Astrocyte (in vitro differentiated cells and primary cell): ENCODE data around the gene XPNPEP1. TPM values are rescaled to one million over a fixed set of nuclear protein-coding genes. Genes with fewer than 3 reads are reported as not detected.

ENCODE experiments used
- DNase-seq: peaks from one replicate; pipeline ENCODE4 v3.0.0-alpha.2; 2010; ENCODE audit warnings: low read depth
- FAIRE-seq: peaks from 2 replicates; lab custom pipeline; 2011; peaks lifted over from hg19 to GRCh38; lab: Jason Lieb, UNC
- H2AFZ ChIP-seq: 2 replicates; pipeline ENCODE4 v1.6.0; 2012; ENCODE audit warnings: low read depth, low read length, inconsistent platforms
- H3K27ac ChIP-seq: 2 replicates; pipeline ENCODE4 v1.5.1; 2011; ENCODE audit warnings: low read depth, low read length, inconsistent platforms
- H3K27me3 ChIP-seq: 2 replicates; pipeline ENCODE4 v1.6.0; 2011; ENCODE audit warnings: low read length, inconsistent platforms; ENCODE audit not compliant: insufficient read depth
- H3K36me3 ChIP-seq: 2 replicates; pipeline ENCODE4 v1.5.1; 2011; ENCODE audit warnings: low read length, inconsistent platforms; ENCODE audit not compliant: insufficient read depth
- H3K4me1 ChIP-seq: 2 replicates; pipeline ENCODE4 v1.5.1; 2011; ENCODE audit warnings: low read length, inconsistent platforms; ENCODE audit not compliant: insufficient read depth
- H3K4me2 ChIP-seq: 2 replicates; pipeline ENCODE4 v1.6.0; 2012; ENCODE audit warnings: low read length, inconsistent platforms
- H3K4me3 ChIP-seq: 2 replicates; pipeline ENCODE4 v1.5.1; 2011; ENCODE audit warnings: low read depth, mild to moderate bottlenecking, low read length, inconsistent platforms; ENCODE audit not compliant: insufficient read depth
- H3K79me2 ChIP-seq: 2 replicates; pipeline ENCODE4 v1.6.0; 2012; ENCODE audit warnings: mild to moderate bottlenecking, low read length, inconsistent platforms; ENCODE audit not compliant: insufficient read depth
- H3K9ac ChIP-seq: 2 replicates; pipeline ENCODE4 v1.6.0; 2012; ENCODE audit warnings: mild to moderate bottlenecking, low read length, inconsistent platforms
- H3K9me3 ChIP-seq: 2 replicates; pipeline ENCODE4 v1.5.1; 2012; ENCODE audit warnings: low read depth, mild to moderate bottlenecking, low read length, inconsistent platforms; ENCODE audit not compliant: insufficient read depth
- H4K20me1 ChIP-seq: 2 replicates; pipeline ENCODE4 v1.6.0; 2012; ENCODE audit warnings: low read length, inconsistent platforms; ENCODE audit not compliant: insufficient read depth
- H3K27ac Mint-ChIP-seq: one replicate; pipeline ENCODE4 v1.8.0; 2021; ENCODE audit warnings: mild to moderate bottlenecking, mixed read lengths; ENCODE audit not compliant: unreplicated experiment
- H3K27me3 Mint-ChIP-seq: one replicate; pipeline ENCODE4 v1.8.0; 2021; ENCODE audit warnings: low read depth, mixed read lengths; ENCODE audit not compliant: unreplicated experiment
- H3K36me3 Mint-ChIP-seq: one replicate; pipeline ENCODE4 v1.8.0; 2021; ENCODE audit warnings: low read depth, mixed read lengths; ENCODE audit not compliant: unreplicated experiment
- H3K4me1 Mint-ChIP-seq: one replicate; pipeline ENCODE4 v1.8.0; 2021; ENCODE audit warnings: low read depth, mixed read lengths; ENCODE audit not compliant: unreplicated experiment
- H3K4me3 Mint-ChIP-seq: one replicate; pipeline ENCODE4 v1.8.0; 2021; ENCODE audit warnings: mild to moderate bottlenecking, moderate library complexity, mixed read lengths; ENCODE audit not compliant: unreplicated experiment
- H3K9me3 Mint-ChIP-seq: one replicate; pipeline ENCODE4 v1.8.0; 2021; ENCODE audit warnings: mild to moderate bottlenecking, mixed read lengths; ENCODE audit not compliant: unreplicated experiment
- EZH2 ChIP-seq: IDR thresholded peaks from 2 replicates; pipeline ENCODE4 v1.6.1; 2012; ENCODE audit warnings: mild to moderate bottlenecking, low read length, inconsistent platforms; ENCODE audit not compliant: insufficient read depth
- total RNA-seq: library from RNA; stranded (reverse); gene quantifications from 2 replicates; pipeline ENCODE4 v1.2.1, GENCODE V29; 2021
- TF ChIP-seq, protein P1 (sequence below): IDR thresholded peaks from 2 replicates; pipeline ENCODE4 v1.5.1; 2011; ENCODE audit warnings: low read depth, mild to moderate bottlenecking, inconsistent platforms, low read length, moderate library complexity; ENCODE audit not compliant: insufficient read depth

The XPNPEP1 gene
- total RNA-seq, 1 donor from 2014 or later = 100 TPM

DNA sequence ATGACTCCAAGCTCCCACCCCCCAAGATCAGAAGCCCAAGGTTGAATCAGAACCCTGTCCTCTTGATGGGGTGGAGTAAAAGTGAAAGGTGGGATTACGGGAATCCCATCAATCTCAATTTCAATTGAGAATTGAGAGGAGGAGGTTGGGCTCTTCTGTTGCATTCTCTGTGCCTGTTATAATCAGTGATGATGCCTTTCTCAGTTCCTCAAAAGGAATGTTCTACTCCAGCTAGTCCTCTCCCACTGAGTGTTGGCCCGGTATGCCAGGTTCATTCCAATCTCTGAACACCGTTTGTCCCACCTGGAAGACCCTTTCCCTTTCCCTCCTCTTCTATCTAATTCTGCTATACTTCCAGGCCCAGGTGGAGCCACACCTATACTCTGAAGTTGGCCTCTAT is 17.2 kb upstream of the XPNPEP1 start:
- H2AFZ ChIP-seq = no peak overlapping the region
- no peak for FAIRE-seq
- Mint-ChIP-seq H3K36me3 (peaks cover 4% of the 10 kb centered on the region), H3K27ac (no peak overlapping the region), H3K9me3 (no peaks in the 10 kb centered on the region), H3K4me3 (no peak overlapping the region), H3K4me1 (peaks cover 4% of the 10 kb centered on the region), H3K27me3 (peaks cover 6% of the 10 kb centered on the region)
- DNase-seq = no peak
- TF ChIP-seq, protein P1, sequence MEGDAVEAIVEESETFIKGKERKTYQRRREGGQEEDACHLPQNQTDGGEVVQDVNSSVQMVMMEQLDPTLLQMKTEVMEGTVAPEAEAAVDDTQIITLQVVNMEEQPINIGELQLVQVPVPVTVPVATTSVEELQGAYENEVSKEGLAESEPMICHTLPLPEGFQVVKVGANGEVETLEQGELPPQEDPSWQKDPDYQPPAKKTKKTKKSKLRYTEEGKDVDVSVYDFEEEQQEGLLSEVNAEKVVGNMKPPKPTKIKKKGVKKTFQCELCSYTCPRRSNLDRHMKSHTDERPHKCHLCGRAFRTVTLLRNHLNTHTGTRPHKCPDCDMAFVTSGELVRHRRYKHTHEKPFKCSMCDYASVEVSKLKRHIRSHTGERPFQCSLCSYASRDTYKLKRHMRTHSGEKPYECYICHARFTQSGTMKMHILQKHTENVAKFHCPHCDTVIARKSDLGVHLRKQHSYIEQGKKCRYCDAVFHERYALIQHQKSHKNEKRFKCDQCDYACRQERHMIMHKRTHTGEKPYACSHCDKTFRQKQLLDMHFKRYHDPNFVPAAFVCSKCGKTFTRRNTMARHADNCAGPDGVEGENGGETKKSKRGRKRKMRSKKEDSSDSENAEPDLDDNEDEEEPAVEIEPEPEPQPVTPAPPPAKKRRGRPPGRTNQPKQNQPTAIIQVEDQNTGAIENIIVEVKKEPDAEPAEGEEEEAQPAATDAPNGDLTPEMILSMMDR = no peak
- no peak for TF ChIP-seq EZH2
- H3K9ac ChIP-seq = no peak overlapping the region
- no peaks in the 10 kb centered on the region for H3K36me3 ChIP-seq
- no peaks in the 10 kb centered on the region for H4K20me1 ChIP-seq
- no peak overlapping the region for H3K27ac ChIP-seq
- H3K4me2 ChIP-seq = no peak overlapping the region
- no peaks in the 10 kb centered on the region for H3K27me3 ChIP-seq
- no peaks in the 10 kb centered on the region for H3K9me3 ChIP-seq
- no peak overlapping the region for H3K4me3 ChIP-seq
- no peaks in the 10 kb centered on the region for H3K79me2 ChIP-seq
- no peaks in the 10 kb centered on the region for H3K4me1 ChIP-seq

DNA sequence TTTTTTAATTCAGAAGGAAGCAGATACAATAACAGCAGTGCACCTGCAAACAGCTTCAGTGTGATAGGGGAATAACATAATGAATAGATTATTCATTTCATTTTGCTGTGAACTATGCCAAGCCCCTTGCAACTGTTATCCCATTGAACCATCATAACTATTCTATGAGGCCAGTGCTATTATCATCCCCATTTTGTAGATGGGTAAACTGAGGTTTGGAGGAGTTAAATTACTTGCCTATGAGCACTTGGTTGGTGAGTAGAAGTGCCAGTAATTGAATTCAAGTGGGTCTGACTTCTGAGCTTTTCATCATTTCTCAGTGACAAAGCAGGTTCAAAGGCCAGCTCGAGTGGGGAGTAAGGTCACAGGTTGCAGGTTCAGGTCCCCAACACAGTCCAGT is 16.8 kb upstream of the XPNPEP1 start:
- H3K27me3 Mint-ChIP-seq = peaks cover 6% of the 10 kb centered on the region
- Histone ChIP-seq H3K9ac (no peak overlapping the region), H3K27ac (no peak overlapping the region), H3K4me2 (no peak overlapping the region), H3K9me3 (no peaks in the 10 kb centered on the region), H2AFZ (no peak overlapping the region), H3K79me2 (no peaks in the 10 kb centered on the region), H3K36me3 (no peaks in the 10 kb centered on the region), H3K27me3 (no peaks in the 10 kb centered on the region), H3K4me1 (peaks cover 2% of the 10 kb centered on the region), H3K4me3 (no peak overlapping the region), H4K20me1 (no peaks in the 10 kb centered on the region)
- FAIRE-seq = no peak
- no peak for TF ChIP-seq EZH2
- TF ChIP-seq, protein P1 = no peak
- no peak overlapping the region for H3K4me3 Mint-ChIP-seq
- DNase-seq = no peak
- peaks cover 4% of the 10 kb centered on the region for H3K36me3 Mint-ChIP-seq
- peaks cover 9% of the 10 kb centered on the region for H3K4me1 Mint-ChIP-seq
- no peaks in the 10 kb centered on the region for H3K9me3 Mint-ChIP-seq
- no peak overlapping the region for H3K27ac Mint-ChIP-seq

DNA sequence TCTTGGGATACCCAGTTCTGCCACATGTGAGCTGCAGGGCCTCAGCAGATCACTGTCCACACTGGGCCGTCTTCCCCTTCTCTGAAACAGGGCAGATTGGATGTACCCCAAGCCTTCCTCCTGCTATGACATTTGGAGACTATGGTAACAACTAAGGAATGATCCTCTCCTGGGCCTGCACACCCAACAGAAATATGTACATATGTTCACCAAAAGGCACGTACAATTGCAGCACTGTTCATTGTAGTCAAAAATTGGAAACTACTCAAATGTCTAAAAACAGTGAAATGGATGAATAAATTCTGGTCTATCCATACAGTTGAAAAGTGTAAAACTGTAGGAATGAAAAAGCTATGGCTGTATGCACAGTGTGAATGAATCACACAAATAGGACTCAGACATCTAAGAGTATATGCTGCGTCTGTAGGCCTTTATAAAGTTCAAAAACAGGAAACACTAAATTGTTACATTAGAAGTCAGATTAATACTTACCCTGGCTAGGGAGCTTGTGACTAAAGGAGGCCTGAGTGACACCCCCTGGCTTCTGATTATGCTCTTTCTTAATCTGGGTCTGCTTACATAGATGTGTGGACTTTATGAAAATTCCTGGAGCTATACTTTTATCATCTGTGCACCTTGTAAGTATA is 16.1 kb upstream of the XPNPEP1 start:
- H3K4me2 ChIP-seq = no peak overlapping the region
- H4K20me1 ChIP-seq = no peaks in the 10 kb centered on the region
- no peak overlapping the region for H3K4me3 ChIP-seq
- no peaks in the 10 kb centered on the region for H3K9me3 ChIP-seq
- peaks cover 5% of the 10 kb centered on the region for H3K4me1 ChIP-seq
- H3K27me3 ChIP-seq = no peaks in the 10 kb centered on the region
- H3K27ac Mint-ChIP-seq = no peak overlapping the region
- peaks cover 13% of the 10 kb centered on the region for H3K4me1 Mint-ChIP-seq
- H3K36me3 Mint-ChIP-seq = peaks cover 4% of the 10 kb centered on the region
- H3K36me3 ChIP-seq = no peaks in the 10 kb centered on the region
- H3K27me3 Mint-ChIP-seq = peaks cover 6% of the 10 kb centered on the region
- H3K9me3 Mint-ChIP-seq = no peaks in the 10 kb centered on the region
- no peak overlapping the region for H3K27ac ChIP-seq
- peak; percentile 23 for DNase-seq
- no peak overlapping the region for H2AFZ ChIP-seq
- no peak overlapping the region for H3K4me3 Mint-ChIP-seq
- no peak overlapping the region for H3K9ac ChIP-seq
- no peak for FAIRE-seq
- H3K79me2 ChIP-seq = no peaks in the 10 kb centered on the region
- no peak for TF ChIP-seq EZH2
- TF ChIP-seq, protein P1 = no peak
